Trophoblast cell (in vitro differentiated cells and primary cell): Measurements from ENCODE around the gene KRT79.

Experiments
- DNase-seq, 2 donors: peaks; one replicate each; pipeline ENCODE4 v3.0.0-alpha.2; 2016
- H2AFZ ChIP-seq: 2 replicates; pipeline ENCODE4 v1.6.1; 2013; ENCODE audit warnings: low read length, moderate library complexity, mild to moderate bottlenecking; ENCODE audit not compliant: insufficient read depth, poor library complexity
- H2AK5ac ChIP-seq: 2 replicates; pipeline ENCODE4 v1.6.1; 2013; ENCODE audit warnings: mild to moderate bottlenecking, low read length
- H2BK120ac ChIP-seq: 2 replicates; pipeline ENCODE4 v1.6.1; 2013; ENCODE audit warnings: low read length, mild to moderate bottlenecking, moderate library complexity; ENCODE audit not compliant: insufficient read depth, poor library complexity
- H2BK12ac ChIP-seq: 2 replicates; pipeline ENCODE4 v1.6.1; 2013; ENCODE audit warnings: mild to moderate bottlenecking, low read length, moderate library complexity
- H2BK5ac ChIP-seq: 2 replicates; pipeline ENCODE4 v1.6.1; 2013; ENCODE audit warnings: low read length, low read depth, moderate library complexity, mild to moderate bottlenecking; ENCODE audit not compliant: poor library complexity
- H3K14ac ChIP-seq: 2 replicates; pipeline ENCODE4 v1.6.1; 2013; ENCODE audit warnings: mild to moderate bottlenecking, low read length
- H3K18ac ChIP-seq: 2 replicates; pipeline ENCODE4 v1.6.1; 2013; ENCODE audit warnings: mild to moderate bottlenecking, low read length
- H3K23ac ChIP-seq: 2 replicates; pipeline ENCODE4 v1.6.1; 2013; ENCODE audit warnings: low read length
- H3K27ac ChIP-seq: 2 replicates; pipeline ENCODE4 v1.5.1; 2013; ENCODE audit warnings: low read depth, mild to moderate bottlenecking, inconsistent platforms, low read length, moderate library complexity
- H3K27me3 ChIP-seq: 2 replicates; pipeline ENCODE4 v1.6.1; 2013; ENCODE audit warnings: inconsistent platforms, mild to moderate bottlenecking, low read length, moderate library complexity; ENCODE audit not compliant: insufficient read depth
- H3K36me3 ChIP-seq, 2 experiments: 1 replicate in 1 of 2; 2 replicates in 1 of 2; pipeline ENCODE4 v1.6.1; 2013; ENCODE audit warnings: low read length in 2 of 2, mild to moderate bottlenecking in 2 of 2, moderate library complexity in 1 of 2; ENCODE audit not compliant: insufficient read depth in 2 of 2, control insufficient read depth in 1 of 2
- H3K4ac ChIP-seq: 2 replicates; pipeline ENCODE4 v1.6.1; 2013; ENCODE audit warnings: low read depth, mild to moderate bottlenecking, low read length, moderate library complexity
- H3K4me1 ChIP-seq, 2 experiments: 1 replicate in 1 of 2; 2 replicates in 1 of 2; pipeline ENCODE4 v1.6.1; 2013; ENCODE audit warnings: low read length in 2 of 2, mild to moderate bottlenecking in 2 of 2, moderate library complexity in 1 of 2; ENCODE audit not compliant: insufficient read depth in 2 of 2, control insufficient read depth in 1 of 2
- H3K4me2 ChIP-seq: 2 replicates; pipeline ENCODE4 v1.6.1; 2013; ENCODE audit warnings: inconsistent platforms, mild to moderate bottlenecking, low read length, moderate library complexity
- H3K4me3 ChIP-seq: 2 replicates; pipeline ENCODE4 v1.5.1; 2013; ENCODE audit warnings: mild to moderate bottlenecking, low read depth, low read length, inconsistent platforms
- H3K79me1 ChIP-seq: one replicate; pipeline ENCODE4 v1.6.1; 2013; ENCODE audit warnings: low read length
- H3K79me2 ChIP-seq: 2 replicates; pipeline ENCODE4 v1.6.1; 2013; ENCODE audit warnings: low read length, mild to moderate bottlenecking; ENCODE audit not compliant: control insufficient read depth, insufficient read depth, poor library complexity
- H3K9ac ChIP-seq: 2 replicates; pipeline ENCODE4 v1.6.1; 2013; ENCODE audit warnings: mild to moderate bottlenecking, low read length
- H3K9me3 ChIP-seq: 2 replicates; pipeline ENCODE4 v1.6.1; 2013; ENCODE audit warnings: low read depth, mild to moderate bottlenecking, control low read depth, inconsistent platforms, low read length; ENCODE audit not compliant: insufficient read depth
- H4K12ac ChIP-seq: 2 replicates; pipeline ENCODE4 v1.6.1; 2013; ENCODE audit warnings: low read depth, mild to moderate bottlenecking, low read length, moderate library complexity
- H4K8ac ChIP-seq: 2 replicates; pipeline ENCODE4 v1.6.1; 2013; ENCODE audit warnings: low read depth, mild to moderate bottlenecking, low read length, moderate library complexity
- H4K91ac ChIP-seq: one replicate; pipeline ENCODE4 v1.6.1; 2013; ENCODE audit warnings: low read depth, mild to moderate bottlenecking, low read length, moderate library complexity
- WGBS: extraction: QIAGEN DNeasy Blood & Tissue Kit; methylation state at CpG from one replicate; pipeline ENCODE4 v1.1.7; 2013; ENCODE audit warnings: missing lambda C conversion rate; ENCODE audit not compliant: insufficient read length, insufficient coverage; ENCODE audit errors: extremely low coverage; 5-methylcytosine and 5-hydroxymethylcytosine counted together

Gene KRT79

DNA sequence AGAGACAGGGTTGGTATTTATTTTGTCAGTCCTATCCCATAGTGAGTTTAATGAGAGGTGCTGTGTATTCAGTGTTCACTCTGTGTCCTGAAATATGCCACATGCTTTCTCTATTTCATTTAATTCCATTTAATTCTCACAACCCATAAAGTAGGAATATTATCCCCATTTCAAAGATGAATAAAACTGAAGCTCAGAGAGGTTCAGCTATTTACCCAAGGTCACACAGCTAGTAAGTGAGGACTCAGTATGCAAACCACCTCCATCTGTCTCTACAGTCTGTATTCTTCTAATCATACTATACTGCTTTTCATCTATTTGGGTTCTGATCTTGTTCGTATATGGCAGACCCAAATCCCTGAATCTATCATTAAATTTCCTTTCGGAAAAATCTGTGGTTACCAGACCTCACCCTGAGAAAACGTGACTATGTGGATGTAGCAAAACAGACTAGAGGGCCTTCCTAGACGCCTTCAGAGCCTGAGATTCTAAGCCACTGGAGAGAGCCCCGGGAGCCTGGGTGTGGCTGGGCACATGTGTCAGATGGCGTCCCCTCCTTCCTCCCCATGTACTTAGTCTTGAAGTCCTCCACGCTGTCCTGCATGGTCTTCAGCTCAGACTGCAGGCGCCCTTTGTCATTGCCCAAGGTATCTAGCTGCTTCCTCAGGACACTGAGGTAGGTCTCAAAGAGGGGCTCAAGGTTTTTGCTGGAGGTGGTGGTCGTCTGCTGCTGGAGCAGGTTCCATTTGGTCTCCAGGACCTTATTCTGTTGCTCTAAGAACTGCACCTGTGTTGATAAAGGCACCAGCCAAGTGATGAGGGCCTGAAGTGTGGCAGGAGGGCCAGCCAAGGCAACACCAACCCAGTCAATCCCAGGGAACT lies 22.7 kb downstream of the KRT79 start:
- Histone ChIP-seq H3K4ac (no peak overlapping the region), H2AFZ (no peak overlapping the region), H4K12ac (no peak overlapping the region), H3K4me1 (no peaks in the 10 kb centered on the region), H3K27ac (no peak overlapping the region), H3K4me3 (no peak overlapping the region), H2BK12ac (no peak overlapping the region), H2BK5ac (no peak overlapping the region), H2BK120ac (no peak overlapping the region), H3K36me3 (no peaks in the 10 kb centered on the region), H3K79me2 (no peaks in the 10 kb centered on the region), H3K23ac (no peak overlapping the region), H3K18ac (no peak overlapping the region), H2AK5ac (no peak overlapping the region), H3K9me3 (peaks cover 6% of the 10 kb centered on the region), H3K79me1 (no peaks in the 10 kb centered on the region), H3K4me2 (no peak overlapping the region), H3K27me3 (no peaks in the 10 kb centered on the region), H4K8ac (no peak overlapping the region), H4K91ac (no peak overlapping the region), H3K14ac (no peak overlapping the region), H3K9ac (no peak overlapping the region)
- no peak for DNase-seq
- no CpG with 5 or more reads among the region's 9 CpGs for whole genome bisulfite sequencing

GRCh38 chr12:52810554-52810953 lies 23.6 kb downstream of the KRT79 start:
- no peaks in the 10 kb centered on the region for H3K79me1 ChIP-seq
- no peak overlapping the region for H4K91ac ChIP-seq
- no peaks in the 10 kb centered on the region for H3K36me3 ChIP-seq
- H3K9me3 ChIP-seq, result peaks cover 6% of the 10 kb centered on the region
- no peaks in the 10 kb centered on the region for H3K79me2 ChIP-seq
- no peak overlapping the region for H2BK5ac ChIP-seq
- no peaks in the 10 kb centered on the region for H3K4me1 ChIP-seq
- H2BK120ac ChIP-seq, result no peak overlapping the region
- H3K4me3 ChIP-seq, result no peak overlapping the region
- no peak overlapping the region for H3K9ac ChIP-seq
- no peak overlapping the region for H4K8ac ChIP-seq
- H4K12ac ChIP-seq, result no peak overlapping the region
- no peak overlapping the region for H3K14ac ChIP-seq
- H2AK5ac ChIP-seq, result no peak overlapping the region
- no peaks in the 10 kb centered on the region for H3K27me3 ChIP-seq
- no peak overlapping the region for H3K18ac ChIP-seq
- no peak overlapping the region for H2BK12ac ChIP-seq
- no peak overlapping the region for H3K27ac ChIP-seq
- no CpG with 5 or more reads among the region's 5 CpGs for WGBS
- no peak overlapping the region for H2AFZ ChIP-seq
- DNase-seq, result no peak
- no peak overlapping the region for H3K4me2 ChIP-seq
- H3K4ac ChIP-seq, result no peak overlapping the region
- H3K23ac ChIP-seq, result no peak overlapping the region

GRCh38 chr12:52809166-52809565 lies 24.9 kb downstream of the KRT79 start:
- H3K23ac ChIP-seq, result no peak overlapping the region
- no peak overlapping the region for H2BK12ac ChIP-seq
- H3K27me3 ChIP-seq, result no peaks in the 10 kb centered on the region
- H3K27ac ChIP-seq, result no peak overlapping the region
- H3K79me1 ChIP-seq, result no peaks in the 10 kb centered on the region
- H2AFZ ChIP-seq, result no peak overlapping the region
- H2BK5ac ChIP-seq, result no peak overlapping the region
- H4K8ac ChIP-seq, result no peak overlapping the region
- H3K4me2 ChIP-seq, result no peak overlapping the region
- H4K91ac ChIP-seq, result no peak overlapping the region
- no peak overlapping the region for H4K12ac ChIP-seq
- H3K4me3 ChIP-seq, result no peak overlapping the region
- peaks cover 4% of the 10 kb centered on the region for H3K9me3 ChIP-seq
- no peak overlapping the region for H2AK5ac ChIP-seq
- no peak overlapping the region for H2BK120ac ChIP-seq
- no peak overlapping the region for H3K9ac ChIP-seq
- H3K4me1 ChIP-seq, result no peaks in the 10 kb centered on the region
- no peak for DNase-seq
- no peak overlapping the region for H3K14ac ChIP-seq
- H3K18ac ChIP-seq, result no peak overlapping the region
- no peaks in the 10 kb centered on the region for H3K79me2 ChIP-seq
- H3K36me3 ChIP-seq, result no peaks in the 10 kb centered on the region
- no peak overlapping the region for H3K4ac ChIP-seq
- no CpG with 5 or more reads among the region's 7 CpGs for WGBS

DNA sequence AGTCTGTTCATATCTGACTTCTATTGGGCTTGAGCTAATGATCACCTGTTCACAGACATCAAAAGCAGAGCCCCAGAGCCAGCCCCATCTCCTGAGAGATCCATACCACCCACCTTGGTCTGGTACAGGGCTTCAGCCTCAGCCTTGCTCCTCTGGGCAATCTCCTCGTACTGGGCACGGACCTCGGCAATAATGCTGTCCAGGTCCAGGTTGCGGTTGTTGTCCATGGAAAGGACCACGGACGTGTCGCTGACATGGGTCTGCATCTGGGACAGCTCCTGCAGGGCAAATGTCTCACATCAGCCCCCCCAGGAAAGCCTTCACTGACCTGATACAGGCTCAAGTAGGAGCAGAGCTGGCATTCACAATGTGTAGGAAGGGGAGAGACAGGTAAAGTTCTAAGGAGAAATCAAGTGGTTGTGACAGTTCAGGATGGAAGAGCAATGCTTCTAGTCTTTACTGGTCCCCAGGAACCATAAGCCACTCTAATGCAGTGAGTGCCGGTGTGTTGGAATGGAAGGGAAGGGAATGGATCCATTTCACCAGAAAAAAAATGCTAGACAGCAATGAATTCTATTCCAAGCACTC lies 25.4 kb downstream of the KRT79 start:
- Histone ChIP-seq H3K4ac (no peak overlapping the region), H3K79me2 (no peaks in the 10 kb centered on the region), H3K27ac (no peak overlapping the region), H4K12ac (no peak overlapping the region), H4K8ac (no peak overlapping the region), H3K9ac (no peak overlapping the region), H2BK120ac (no peak overlapping the region), H3K79me1 (no peaks in the 10 kb centered on the region), H3K4me3 (no peak overlapping the region), H3K4me1 (no peaks in the 10 kb centered on the region), H2AFZ (no peak overlapping the region), H2BK12ac (no peak overlapping the region), H3K14ac (no peak overlapping the region), H3K18ac (no peak overlapping the region), H3K36me3 (no peaks in the 10 kb centered on the region), H4K91ac (no peak overlapping the region), H3K23ac (no peak overlapping the region), H3K27me3 (no peaks in the 10 kb centered on the region), H3K4me2 (no peak overlapping the region), H3K9me3 (peaks cover 4% of the 10 kb centered on the region), H2BK5ac (no peak overlapping the region), H2AK5ac (no peak overlapping the region)
- no peak for DNase-seq
- no CpG with 5 or more reads among the region's 8 CpGs for WGBS
